NCI-H510A treated with DMSO at 0.1 percent for 48 hours (cell line): Measurements from ENCODE around the gene POC1A.

Source experiments
- DNase-seq: peaks from one replicate; lab custom pipeline; 2025; lab: John Stamatoyannopoulos, UW

POC1A gene

DNA sequence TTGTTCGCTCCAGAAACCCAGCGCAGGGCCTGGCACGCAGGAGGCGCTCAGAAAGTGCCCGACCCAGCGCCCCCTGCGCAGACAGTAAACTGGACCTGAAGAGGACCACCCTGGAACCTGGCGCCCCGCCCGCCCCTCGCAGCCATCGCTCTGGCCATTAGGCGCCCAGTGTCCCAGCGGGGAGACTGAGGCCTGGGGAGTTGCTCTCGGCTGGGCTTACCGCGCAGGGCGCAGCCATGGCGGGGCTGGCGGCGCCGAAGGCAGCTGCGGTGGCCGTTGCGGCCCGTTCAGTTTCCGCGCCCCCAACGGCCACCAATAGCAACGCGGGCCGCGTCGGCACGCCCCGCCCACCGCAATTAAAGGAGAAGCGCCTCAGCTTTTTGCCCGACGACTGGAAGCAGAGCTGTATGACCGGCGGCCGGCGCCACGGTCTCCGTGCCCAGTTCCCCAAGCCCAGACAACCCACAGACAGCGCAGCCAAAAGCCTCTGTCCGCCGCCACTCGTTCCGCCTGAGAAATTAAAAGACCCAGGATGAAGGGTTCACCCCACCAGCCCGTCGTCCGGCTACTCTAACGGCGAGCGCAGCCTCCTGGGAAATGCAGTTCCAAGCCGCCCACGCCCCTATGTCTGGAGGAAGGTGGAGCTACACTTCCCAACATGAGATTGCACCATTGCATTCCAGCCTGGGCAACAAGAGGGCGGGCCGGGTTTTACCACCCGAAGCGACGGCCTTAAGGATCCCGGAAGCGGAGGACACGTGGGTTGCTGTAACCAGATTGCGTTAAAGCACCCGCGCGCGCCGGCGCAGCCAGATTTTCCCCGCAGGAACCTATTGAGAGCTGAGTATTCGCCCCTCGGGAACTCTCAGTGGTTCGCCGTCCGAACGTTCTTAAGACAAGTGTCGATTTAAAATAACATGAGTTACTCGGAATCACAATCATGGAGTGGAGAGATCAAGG is at the start of gene POC1A:
TSS of gene POC1A (minus strand) at position 289 of the 960 bp plus-strand sequence. CDS start at position 238, 51 bp downstream.
- DNase-seq, result peak; percentile 88

DNA sequence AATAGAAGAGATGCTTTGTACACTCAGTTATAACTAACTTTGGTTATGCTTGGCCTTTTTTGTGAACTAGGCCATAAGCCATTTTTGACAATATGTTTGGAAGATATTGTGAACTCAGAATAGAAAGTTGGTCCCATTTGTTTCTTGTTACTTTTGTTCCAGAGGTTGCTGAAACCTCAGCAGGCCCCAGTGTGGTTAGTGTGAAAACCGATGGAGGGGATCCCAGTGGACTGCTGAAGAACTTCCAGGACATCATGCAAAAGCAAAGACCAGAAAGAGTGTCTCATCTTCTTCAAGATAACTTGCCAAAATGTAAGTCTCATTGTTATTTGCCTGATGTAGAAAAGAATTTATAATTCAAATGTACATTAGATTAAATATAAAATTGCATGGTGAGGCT is 49.5 kb upstream of the POC1A start:
- DNase-seq, result no peak

DNA sequence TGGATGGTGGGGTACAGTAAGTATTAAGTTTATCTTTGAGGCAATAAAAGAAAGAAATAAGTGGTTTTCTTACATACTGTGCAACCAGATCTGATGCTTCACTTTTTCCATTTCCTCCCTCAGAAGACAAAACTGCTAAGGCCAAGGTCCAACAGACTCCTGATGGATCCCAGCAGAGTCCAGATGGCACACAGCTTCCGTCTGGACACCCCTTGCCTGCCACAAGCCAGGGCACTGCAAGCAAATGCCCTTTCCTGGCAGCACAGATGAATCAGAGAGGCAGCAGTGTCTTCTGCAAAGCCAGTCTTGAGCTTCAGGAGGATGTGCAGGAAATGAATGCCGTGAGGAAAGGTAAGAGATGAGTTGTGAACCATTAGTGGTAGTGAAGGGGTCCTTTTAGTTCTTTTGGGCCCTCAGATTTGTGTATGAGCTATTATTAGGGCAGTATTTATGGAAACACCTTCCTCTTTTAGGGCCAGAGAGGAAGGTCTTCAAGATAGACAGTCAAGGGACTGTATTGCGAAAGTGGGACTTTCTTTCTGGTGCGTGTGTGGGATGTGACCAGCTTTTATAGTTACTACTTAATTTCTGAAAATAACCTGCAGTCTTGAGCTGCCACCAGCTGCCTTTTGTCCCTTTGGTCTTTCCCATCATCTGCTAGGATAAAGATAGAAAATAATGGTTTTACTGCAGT is 48.3 kb upstream of the POC1A start:
- DNase-seq, result no peak

DNA sequence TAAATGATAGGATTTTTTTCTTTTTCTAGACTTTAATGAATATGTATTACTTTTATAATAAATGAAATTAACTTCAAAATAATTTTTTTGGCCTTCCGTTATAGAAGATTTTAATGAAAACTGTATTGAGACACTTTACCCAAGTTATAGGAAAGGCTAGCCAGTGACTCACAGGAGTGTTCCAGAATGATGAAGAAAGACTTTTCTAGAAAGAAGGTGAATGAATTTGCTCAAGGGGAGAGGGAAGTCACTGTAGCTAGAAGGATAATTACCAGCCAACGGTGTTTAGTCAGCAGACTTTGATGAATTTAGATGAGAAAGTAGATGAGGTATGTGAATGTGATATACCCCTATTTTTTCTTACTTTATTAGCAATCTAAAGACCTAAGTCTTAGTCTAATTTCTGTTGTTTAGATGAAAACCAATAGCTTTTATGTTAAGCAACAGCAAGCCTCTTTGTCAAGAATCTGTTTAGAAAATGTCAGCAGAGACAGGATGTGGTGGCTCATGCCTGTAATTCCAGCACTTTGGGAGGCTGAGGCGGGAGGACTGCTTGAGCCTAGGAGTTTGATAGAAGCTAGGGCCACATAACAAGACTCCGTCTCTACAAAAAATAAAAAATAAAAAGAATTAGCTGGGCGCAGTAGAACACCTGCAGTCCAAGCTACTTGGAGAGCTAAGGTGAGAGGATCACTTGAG is 46.9 kb upstream of the POC1A start:
- no peak for DNase-seq

DNA sequence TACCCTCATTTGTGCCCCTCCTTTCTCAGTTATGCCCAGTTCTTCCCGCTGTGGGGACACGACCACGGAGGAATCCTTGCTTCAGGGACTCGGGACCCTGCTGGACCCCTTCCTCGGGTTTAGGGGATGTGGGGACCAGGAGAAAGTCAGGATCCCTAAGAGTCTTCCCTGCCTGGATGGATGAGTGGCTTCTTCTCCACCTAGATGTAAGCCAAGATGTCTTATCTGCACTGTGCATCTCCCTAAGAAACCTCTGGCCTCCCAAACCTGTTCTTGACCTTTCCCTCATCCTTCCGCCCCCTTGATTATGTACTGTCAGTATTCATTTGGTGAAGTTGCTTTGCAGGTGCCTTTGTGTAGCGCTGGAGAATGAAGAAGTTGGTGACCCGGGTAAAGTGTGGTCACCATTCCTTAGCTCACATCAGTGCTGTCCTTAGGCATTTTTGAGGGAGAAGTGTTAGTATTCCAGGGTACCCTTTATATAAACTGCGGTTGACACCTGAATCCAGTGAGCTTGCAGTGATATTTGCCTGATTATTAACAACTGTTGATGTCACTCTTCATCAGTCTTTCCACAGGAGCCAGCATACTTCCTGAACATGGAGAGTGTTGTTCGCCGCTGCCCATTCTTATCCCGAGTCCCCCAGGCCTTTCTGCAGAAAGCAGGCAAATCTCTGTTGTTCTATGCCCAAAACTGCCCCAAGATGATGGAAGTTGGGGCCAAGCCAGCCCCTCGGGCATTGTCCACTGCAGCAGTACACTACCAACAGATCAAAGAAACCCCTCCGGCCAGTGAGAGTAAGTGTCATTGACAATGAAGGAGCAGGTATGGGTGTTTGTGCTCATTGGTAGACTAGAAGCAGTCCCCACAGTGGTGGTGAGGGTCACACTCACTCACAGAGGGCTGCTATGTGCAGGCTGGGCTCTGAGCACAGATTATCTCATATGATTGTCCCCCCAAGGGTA is 44.7 kb upstream of the POC1A start:
- no peak for DNase-seq

DNA sequence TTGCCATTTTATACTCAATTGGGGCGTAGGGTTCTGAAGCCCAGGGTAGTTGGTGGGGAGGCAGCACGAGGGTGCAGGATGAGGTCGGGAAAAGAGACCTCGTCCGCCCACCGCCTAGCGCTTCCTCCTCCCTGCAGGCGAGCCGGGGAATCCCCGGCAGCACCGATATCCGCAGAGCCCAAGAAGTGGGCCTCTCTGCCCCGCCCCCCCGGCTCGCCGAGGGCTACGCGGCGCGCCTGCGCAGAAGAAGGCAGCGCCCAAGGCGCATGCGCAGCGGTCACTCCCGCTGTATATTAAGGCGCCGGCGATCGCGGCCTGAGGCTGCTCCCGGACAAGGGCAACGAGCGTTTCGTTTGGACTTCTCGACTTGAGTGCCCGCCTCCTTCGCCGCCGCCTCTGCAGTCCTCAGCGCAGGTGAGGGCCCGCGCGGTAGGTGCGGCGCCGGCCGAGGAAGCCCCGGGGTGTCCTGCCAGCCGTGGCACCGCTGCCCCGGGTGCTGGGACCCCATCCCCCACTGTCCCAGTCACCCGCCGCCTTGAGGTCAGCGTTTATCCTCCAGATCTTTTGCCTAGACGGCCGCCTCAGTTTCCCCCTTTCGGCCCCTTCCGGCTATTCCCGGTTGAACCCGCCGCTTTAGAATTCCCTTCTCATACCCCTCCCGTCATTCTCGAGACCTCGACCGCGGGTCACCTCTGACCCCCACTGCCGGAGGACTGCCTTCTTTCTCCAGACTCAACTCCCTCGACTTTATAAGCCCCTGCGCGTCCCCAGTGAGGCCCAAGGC is 43.8 kb upstream of the POC1A start, which contains the start of gene ALAS1:
TSS of gene ALAS1 (plus strand) at position 319 of the 784 bp plus-strand sequence. CDS start 1,082 bp downstream, outside the sequence.
- peak; percentile 80 for DNase-seq

DNA sequence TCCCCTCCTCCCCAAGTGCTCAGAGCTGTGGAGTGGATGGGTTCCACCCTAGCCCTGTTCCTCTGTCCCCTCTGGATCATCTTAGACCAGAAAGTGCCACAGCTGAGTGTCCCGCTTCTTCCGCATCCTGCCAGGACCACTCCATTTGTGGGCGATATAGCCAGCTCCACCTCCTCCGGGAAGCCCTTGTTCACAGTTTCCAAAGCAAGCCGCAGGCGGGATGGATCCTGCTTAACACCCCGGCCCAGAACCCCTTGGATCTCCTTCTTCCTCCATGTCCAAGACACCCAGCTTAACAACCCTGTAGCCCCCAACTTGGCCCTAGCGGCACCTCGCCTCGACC is 43.2 kb upstream of the POC1A start:
- no peak for DNase-seq

DNA sequence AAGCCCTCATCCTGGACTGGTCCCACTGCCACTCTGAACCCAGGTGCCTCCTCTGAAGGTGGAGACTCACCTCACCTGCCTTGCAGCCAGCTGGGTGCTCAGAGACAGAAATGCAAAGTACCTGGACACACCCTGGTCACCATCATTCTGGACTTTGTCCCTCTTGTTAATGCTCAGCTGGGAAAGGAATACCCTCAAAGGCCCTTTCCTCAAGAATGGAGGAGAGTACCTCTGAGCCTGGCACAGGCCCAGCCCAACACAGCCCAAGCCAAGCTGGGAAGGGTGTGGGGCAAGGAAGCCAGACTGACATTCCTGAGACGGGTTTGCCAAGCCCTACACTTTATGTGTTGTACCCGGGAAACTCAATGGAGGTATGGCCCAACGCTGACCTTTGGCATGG is 42.8 kb upstream of the POC1A start:
- DNase-seq, result no peak

DNA sequence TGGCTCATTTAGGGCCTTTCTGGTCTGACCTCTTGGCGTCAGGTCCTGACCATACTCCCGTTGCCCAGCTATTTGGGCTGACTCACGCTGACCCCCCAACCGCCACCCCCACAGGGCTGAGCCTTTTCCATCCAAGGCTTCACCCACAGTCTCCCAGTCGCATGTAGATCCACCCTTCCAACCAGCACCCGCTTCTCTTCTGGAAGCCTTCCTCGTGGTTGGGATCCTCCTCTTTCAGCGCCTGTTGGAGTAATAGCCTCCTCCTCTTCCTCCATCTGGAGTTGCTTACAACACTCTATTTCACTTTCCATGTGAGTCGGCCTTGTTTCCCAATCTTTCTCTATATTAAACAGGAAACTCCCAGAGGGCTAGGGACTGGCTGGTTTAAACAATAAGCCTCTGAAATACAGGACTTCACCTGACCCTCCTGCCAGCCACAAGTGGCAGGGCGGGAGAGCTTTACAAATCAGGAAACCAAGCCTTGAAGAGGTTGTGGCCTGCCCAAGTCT is 41.7 kb upstream of the POC1A start:
- DNase-seq, result no peak

DNA sequence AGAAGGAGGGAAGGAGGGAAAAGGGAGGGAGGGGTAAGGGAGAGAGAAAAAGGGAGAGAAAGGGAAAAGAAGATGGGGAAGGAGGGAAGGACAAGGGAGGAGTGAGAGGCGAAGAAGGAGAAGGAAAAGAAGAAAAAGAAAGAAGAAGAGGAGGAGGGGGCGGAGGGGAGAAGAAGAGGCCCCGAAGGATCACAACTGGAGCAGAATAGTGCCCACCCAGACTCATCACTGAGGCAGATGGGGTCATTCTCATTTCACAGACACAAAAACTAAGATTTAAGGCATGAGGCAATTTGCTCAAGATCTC is 41.0 kb upstream of the POC1A start:
- no peak for DNase-seq

DNA sequence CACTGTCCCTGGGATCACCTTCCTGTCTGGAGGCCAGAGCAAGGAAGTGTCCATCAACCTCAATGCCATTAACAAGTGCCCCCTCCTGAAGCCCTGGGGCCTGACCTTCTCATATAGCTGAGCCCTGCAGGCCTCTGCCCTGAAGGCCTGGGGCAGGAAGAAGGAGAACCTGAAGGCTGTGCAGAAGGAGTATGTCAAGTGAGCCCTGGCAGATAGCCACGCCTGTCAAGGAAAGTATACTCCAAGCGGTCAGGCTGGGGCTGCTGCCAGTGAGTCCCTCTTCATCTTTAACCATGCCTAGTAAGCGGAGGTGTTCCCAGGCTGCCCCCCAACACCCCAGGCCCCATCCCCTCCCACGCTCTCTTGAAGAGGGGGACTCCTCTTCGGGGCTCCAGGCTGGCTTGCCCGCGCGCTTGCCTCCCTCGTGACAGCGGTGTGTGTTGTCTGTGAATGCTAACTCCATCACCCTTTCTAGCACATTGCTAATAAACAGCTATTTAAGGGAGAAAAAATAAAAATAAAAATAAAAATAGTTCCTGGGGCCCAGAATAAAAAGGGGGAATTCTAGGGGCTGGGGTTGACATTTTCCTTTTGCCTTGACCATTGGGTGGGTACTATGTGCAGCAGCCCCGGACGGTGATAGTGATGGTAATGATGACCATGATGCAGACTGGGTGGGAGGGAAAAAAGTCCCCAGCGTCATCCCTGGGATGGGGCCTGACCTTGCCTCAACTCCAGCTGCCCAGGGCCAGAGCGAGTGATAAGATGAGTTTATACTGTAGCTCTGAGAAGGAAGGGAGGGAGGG is 40.5 kb upstream of the POC1A start:
- DNase-seq, result no peak

DNA sequence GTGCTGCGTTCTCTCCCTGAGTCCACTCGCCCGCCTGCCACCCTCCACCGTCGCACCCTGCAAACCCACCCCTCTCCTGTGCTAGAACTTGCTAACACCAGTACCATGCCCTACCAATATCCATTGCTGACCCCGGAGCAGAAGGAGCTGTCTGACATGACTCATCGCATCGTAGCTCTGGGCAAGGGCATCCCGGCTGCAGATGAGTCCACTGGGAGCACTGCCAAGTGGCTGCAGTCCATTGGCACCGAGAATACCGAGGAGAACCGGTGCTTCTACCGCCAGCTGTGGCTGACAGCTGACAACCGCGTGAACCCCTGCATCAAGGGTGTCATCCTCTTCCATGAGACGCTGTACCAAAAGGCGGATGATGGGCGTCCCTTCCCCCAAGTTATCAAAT is 38.8 kb upstream of the POC1A start:
- no peak for DNase-seq

DNA sequence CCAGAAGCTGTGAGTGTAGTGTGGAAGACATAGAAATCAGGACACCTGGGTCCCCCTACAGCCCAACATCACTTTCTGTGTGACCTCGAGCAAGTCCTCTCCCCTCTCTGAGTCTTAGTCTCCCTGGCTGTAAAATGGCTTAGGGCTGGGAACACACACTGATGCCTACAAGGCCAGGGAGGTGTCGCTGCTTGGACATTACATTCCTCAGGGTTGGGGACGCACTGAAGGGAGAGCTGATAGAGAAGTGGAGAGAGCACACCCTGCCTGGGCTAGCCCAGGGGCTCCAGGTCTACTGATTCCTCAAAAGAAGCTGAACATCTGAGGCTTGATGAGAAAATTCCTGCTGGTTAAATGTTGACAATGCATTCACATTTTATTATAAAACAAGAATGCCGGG is 37.4 kb upstream of the POC1A start:
- DNase-seq, result no peak

DNA sequence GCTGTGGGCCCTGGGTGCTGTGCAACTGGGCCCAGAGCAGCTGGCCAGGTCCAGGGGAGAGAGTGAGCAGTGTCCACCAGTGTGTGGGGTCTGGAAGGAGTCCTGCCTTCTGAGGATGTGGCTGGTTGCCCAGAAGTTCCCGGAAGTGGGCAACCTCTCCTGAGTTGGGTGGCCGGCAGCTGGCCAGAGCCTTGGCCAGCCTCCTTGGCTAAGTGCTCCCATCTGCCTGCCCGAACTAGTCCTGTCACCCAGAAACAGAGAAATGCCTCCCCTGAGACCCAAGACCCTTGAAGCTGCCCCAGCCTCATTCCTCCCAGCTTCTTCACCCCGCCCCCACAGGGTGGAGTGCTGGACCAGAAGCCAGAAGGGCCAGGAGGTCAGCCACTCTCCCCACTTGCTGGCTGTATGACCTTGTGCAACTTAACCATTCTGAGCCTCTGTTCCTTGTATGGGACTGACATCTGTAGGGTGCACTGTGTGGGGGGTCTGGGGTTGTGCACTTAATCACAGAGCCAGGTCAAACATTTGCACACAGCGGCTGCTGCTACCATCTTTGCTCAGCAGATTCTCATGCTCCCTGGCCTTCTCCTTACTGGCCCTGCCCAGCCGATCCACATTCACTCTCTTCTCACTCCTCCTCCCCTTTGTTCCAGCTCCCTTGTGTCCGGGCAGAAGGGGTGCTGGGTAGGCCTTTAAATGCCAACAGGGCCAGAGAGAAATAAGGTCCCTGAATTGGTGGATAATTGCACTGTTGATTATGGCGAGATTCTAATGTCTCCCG is 36.3 kb upstream of the POC1A start:
- DNase-seq, result no peak

DNA sequence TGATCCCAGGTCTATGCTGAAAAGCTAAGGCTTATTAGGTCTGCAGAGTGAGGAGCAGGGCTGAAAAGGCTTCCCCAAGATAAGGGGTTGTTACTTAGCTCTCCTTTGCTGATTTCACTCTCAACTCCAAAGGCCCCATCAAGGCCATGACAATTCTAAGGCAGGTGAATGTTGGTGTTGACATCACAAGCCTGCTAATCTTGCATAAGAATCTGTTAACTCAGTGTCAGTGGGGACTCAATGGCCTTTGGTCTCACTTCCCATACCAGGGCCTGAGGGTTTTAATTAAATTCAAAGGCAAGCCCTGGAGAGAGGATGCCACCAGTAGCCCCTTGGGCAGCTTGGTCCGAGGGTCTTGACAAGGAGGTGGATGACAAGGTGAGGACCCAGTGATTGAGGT is 34.3 kb upstream of the POC1A start:
- no peak for DNase-seq

DNA sequence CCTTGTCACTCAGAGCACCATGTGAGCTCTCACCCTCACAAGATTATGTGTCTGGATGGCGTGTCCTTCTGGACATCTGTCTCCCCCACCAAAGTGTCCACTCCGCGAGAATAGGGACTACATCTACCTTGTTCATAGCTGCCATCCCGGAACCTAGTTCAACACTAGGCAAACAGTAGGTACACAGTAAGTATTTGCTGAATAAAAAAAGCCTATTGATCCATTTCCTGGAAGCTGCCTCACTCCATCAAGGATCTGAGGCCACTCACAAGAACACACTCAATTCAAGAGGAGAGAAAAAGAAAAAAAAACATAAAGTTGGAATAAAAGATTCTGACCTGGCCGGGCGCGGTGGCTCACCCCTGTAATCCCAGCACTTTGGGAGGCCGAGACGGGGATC is 32.5 kb upstream of the POC1A start:
- DNase-seq, result no peak

DNA sequence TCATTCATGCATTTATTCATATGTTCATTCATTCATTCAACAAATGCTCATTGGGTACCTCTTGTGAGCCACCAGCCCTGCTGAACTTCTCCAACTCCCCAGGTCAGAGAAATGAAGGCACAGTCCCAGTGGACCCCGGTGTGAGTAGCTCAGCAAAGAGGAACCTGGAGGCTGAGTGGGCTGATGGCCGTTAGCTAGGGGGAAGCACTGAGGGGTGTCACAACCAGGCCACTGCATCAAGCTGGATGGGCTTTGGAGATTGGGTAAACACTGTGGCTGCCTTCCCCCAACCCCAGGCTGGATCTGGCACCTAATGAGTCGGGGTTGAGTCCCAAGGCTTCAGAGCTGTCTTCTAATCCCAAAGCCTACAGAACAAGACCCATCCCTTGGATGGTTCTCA is 31.6 kb upstream of the POC1A start:
- no peak for DNase-seq

DNA sequence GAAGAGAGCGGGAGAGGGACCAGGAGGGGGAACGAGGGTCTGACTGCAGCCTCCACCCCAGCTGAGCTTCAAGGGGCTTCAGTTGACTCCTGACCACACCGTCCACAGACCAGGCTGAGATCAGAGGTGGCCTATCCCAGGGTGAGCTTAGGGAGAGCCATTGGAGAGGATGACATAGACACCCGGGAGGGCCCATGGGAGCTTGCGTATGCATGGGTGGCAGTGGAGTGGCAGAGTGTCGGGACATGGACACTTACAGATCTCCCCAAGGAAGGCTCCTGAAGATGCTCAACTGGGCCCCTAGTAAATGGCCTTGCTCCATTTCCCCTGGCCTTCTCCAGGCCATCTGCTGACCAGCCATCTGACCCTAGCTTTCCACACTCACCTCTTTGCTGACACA is 31.1 kb upstream of the POC1A start:
- no peak for DNase-seq

DNA sequence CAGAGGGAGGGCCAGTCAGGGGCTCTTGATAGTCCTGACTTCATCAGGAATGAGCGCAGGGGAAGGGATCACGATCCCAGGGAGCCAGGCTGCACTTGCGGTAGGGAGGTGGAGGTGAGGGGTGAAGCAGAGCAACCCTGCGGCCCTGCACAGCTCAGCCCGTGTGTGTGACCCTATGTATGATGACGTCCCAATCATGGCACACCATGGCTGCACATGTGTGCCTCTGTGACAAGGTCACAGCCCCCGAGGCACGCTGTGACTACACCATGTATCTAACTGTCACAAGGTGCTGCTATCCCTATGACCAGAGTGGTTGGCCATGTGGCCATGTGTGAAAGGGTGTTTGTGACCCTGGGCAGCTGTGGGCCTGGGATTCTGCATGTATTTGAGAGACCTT is 30.5 kb upstream of the POC1A start:
- DNase-seq, result no peak
